A549 (cell line): ENCODE data around the gene SDC1.

Experiments
- CBX8 ChIP-seq: fragments of 200-600 bp; sonication (generic); IDR thresholded peaks from 2 replicates; pipeline ENCODE4 v1.6.1; 2016
- CHD4 ChIP-seq: fragments of 200-600 bp; sonication (generic); IDR thresholded peaks from 2 replicates; pipeline ENCODE4 v1.6.1; 2016; ENCODE audit warnings: antibody characterized with exemption, mild to moderate bottlenecking, borderline replicate concordance
- CTCF ChIP-seq: fragments of >200 bp; sonication (Bioruptor Twin); formaldehyde crosslinking; IDR thresholded peaks from 3 replicates; pipeline ENCODE4 v1.5.1; 2016
- EP300 ChIP-seq, 2 experiments: fragments of >200 bp; sonication (Bioruptor Twin); formaldehyde crosslinking; IDR thresholded peaks; 2 replicates in 1 of 2; 3 replicates in 1 of 2; pipeline ENCODE4 v1.6.1; 2016 to 2017
- FOSL2 ChIP-seq, 2 experiments: fragments of 450-650 bp in 1 of 2; fragments of >200 bp in 1 of 2; sonication (Bioruptor Twin) in 1 of 2; formaldehyde crosslinking; IDR thresholded peaks; 2 replicates each; pipeline versions ENCODE4 v1.5.0 to v1.6.1; 2016 to 2020; ENCODE audit warnings: mild to moderate bottlenecking in 1 of 2, moderate library complexity in 1 of 2
- HMGXB4 ChIP-seq: fragments of 250-450 bp; sonication (Bioruptor Pico); IDR thresholded peaks from 2 replicates; pipeline ENCODE4 v1.5.0; 2021; ENCODE audit warnings: mild to moderate bottlenecking, moderate library complexity, borderline replicate concordance
- MAFK ChIP-seq: fragments of 450-650 bp; IDR thresholded peaks from 2 replicates; pipeline ENCODE4 v1.6.1; 2014; ENCODE audit not compliant: partially characterized antibody
- MYC ChIP-seq: IDR thresholded peaks from 2 replicates; pipeline ENCODE4 v1.6.1; 2012; ENCODE audit warnings: mild to moderate bottlenecking, inconsistent platforms, low read length, improper control_type of control experiment, borderline replicate concordance
- NR3C1 ChIP-seq: fragments of >200 bp; sonication (Bioruptor Twin); formaldehyde crosslinking; IDR thresholded peaks from 3 replicates; pipeline ENCODE4 v1.6.1; 2017
- PHF8 ChIP-seq: fragments of 200-600 bp; sonication (generic); IDR thresholded peaks from 2 replicates; pipeline ENCODE4 v1.6.1; 2016; ENCODE audit warnings: low read depth, mild to moderate bottlenecking, antibody characterized with exemption, moderate library complexity, borderline replicate concordance
- POLR2A ChIP-seq: IDR thresholded peaks from 2 replicates; pipeline ENCODE4 v1.6.1; 2012; ENCODE audit warnings: mild to moderate bottlenecking, low read length
- RAD21 ChIP-seq, 2 experiments: fragments of >200 bp in 1 of 2; sonication (Bioruptor Twin) in 1 of 2; formaldehyde crosslinking in 1 of 2; IDR thresholded peaks in 1 of 2; conservative IDR thresholded peaks in 1 of 2; 2 replicates in 1 of 2; 3 replicates in 1 of 2; pipeline ENCODE4 v1.6.1; 2012 to 2018; ENCODE audit warnings: inconsistent platforms in 1 of 2
- REST ChIP-seq: fragments of 200-600 bp; sonication (generic); IDR thresholded peaks from 2 replicates; pipeline ENCODE4 v1.6.1; 2016; ENCODE audit warnings: antibody characterized with exemption, mild to moderate bottlenecking, moderate library complexity
- SMC3 ChIP-seq: fragments of >200 bp; sonication (Bioruptor Twin); formaldehyde crosslinking; IDR thresholded peaks from 3 replicates; pipeline ENCODE4 v1.6.1; 2018; ENCODE audit warnings: inconsistent platforms

- TF ChIP-seq SMC3, result no peak
- no peak for TF ChIP-seq POLR2A
- no peak for TF ChIP-seq HMGXB4
- no peak for TF ChIP-seq CBX8
- TF ChIP-seq CTCF, result no peak
- TF ChIP-seq FOSL2 (IDR thresholded peaks at IDR 0.05), result no peak
- no peak for TF ChIP-seq FOSL2 (CRISPR knock-in tag; IDR thresholded peaks at IDR 0.05)
- TF ChIP-seq MAFK, result no peak
- no peak for TF ChIP-seq MYC
- no peak for TF ChIP-seq NR3C1
- TF ChIP-seq CHD4, result no peak
- TF ChIP-seq RAD21 (conservative IDR thresholded peaks at IDR 0.05 in 1 of 2, IDR thresholded peaks at IDR 0.05 in 1 of 2), result no peak
- TF ChIP-seq PHF8, result no peak
- no peak for TF ChIP-seq EP300 (IDR thresholded peaks at IDR 0.05)
- TF ChIP-seq REST, result no peak
These were observed 45.5 kb downstream of the SDC1 start for GRCh38 chr2:20179466-20179754.
